Stimulated activated CD8-positive, alpha-beta memory T cell treated with anti-CD3 and anti-CD28 coated beads, Interleukin-2, amount 100 ng/mL, for 48 hours (primary cell): ENCODE data around the gene STOML3.

Experiments
- DNase-seq, 2 donors: peaks; one replicate each; pipeline ENCODE4 v3.0.0-alpha.2; 2020; ENCODE audit warnings: low read depth in 2 of 2

STOML3 gene

GRCh38 chr13:38981096-38981495, 9.5 kb downstream of the STOML3 start:
- DNase-seq: no peak

DNA sequence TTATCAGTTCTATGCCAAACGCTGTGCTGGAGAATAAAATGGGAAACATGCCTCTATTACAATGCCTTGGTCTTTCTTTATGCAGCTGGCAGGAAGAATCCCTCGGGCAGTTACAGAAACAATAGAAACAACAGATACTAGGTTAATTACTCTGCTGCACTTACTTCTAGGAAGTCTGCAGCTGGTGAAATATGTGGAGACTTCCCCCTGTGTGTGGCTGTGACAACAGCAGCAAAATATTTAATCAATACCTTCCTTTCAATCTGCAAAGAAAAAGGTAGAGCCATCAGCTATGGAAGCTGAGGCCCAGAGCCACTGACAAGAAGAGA, 9.9 kb downstream of the STOML3 start:
- no peak for DNase-seq

- DNase-seq: no peak
Measured at GRCh38 chr13:38979891-38980749, 10.5 kb downstream of the STOML3 start.

DNA sequence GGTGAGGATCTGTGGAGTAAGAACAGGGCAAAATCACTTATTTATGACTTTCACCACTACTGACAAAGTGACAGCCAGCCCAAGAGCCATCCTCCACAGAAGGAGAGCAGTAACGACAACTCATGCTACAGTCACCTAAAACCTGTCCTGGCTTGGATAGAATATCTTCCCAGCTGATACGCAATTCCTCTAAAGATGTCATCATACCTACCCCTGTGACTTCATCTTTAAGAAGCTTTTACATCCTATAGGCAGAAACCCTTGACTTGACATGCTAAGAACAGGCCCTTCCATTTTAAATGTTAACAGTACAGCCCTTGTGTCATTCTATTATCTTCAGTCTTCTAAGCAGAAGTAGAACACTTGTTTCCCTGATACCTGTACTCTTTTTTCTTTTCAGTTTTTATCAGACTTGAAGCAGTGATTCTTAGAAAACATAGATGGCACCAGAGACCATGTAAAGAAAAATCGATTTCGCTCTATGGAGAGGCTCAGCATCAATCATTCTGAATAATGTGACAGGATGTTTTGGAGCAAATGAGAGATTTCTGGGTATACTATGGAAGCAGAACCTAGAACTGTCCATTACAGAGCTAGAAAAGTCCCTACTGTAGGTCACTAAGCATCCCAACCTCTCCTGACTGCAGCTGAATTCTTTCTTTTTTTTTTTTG, 20.1 kb downstream of the STOML3 start:
- DNase-seq: no peak

DNA sequence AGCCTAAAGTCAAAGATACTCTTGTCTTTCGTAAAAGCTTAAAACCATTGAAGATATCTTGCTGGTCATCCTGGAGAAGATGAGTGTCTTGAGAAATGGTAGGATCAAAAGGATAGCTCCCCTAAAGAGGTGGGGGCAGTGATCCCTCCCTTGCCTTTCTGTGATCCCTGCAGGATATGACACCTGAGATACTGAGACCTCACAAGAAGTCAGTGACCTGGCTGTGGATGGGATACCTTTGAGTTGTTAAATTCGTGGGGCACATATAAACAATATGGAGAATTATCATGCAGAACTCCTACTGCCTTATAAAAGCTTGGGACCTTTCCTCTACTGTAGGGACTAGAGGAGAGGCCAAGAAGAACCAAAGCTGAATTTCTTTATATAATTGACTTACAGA, 21.4 kb downstream of the STOML3 start:
- no peak for DNase-seq

- no peak for DNase-seq
Measured at GRCh38 chr13:38967446-38967845, 23.2 kb downstream of the STOML3 start.

GRCh38 chr13:38965281-38965680, 25.4 kb downstream of the STOML3 start:
- DNase-seq: no peak

DNA sequence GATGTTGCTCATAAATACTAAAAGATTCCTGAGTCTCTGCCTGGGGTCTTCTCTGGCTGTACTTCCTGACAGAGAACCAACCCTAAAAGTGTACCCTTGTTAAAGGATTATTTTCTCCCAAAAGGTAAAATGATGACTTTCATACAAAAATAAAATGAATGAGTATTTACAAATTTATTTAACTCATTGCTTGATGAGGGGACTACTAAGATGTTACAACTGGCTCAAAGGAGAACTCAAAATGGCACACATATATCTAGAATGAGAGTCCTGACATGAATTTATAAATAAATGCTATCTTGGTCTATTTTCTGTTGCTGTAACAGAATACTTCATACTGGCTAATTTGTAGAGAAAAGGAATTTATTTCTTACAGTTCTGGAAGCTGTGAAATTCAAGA, 30.5 kb downstream of the STOML3 start:
- no peak for DNase-seq

GRCh38 chr13:38957794-38958592, 32.6 kb downstream of the STOML3 start:
- DNase-seq: no peak

GRCh38 chr13:38954844-38955243, 35.8 kb downstream of the STOML3 start:
- no peak for DNase-seq

DNA sequence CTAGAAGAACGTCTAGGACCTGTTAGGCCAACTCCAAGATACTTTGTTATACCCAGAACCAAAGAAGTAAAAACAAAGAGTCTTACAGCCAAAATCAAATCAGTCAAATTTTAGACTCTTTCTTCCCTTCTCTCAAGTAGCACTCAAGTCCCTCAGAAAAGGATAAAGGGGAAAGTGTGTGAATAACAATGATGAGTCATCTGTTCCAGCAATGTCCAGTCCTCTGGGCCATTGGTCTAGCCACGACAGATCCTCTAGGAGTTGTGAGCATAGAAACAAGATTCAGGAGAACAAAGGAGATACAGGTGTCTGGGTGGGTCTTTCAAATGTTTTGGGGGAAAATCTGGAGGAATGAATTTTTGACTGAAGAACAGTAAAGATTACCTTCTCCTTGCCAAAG, 36.3 kb downstream of the STOML3 start:
- DNase-seq: no peak

GRCh38 chr13:38952827-38953226, 37.8 kb downstream of the STOML3 start:
- no peak for DNase-seq

DNA sequence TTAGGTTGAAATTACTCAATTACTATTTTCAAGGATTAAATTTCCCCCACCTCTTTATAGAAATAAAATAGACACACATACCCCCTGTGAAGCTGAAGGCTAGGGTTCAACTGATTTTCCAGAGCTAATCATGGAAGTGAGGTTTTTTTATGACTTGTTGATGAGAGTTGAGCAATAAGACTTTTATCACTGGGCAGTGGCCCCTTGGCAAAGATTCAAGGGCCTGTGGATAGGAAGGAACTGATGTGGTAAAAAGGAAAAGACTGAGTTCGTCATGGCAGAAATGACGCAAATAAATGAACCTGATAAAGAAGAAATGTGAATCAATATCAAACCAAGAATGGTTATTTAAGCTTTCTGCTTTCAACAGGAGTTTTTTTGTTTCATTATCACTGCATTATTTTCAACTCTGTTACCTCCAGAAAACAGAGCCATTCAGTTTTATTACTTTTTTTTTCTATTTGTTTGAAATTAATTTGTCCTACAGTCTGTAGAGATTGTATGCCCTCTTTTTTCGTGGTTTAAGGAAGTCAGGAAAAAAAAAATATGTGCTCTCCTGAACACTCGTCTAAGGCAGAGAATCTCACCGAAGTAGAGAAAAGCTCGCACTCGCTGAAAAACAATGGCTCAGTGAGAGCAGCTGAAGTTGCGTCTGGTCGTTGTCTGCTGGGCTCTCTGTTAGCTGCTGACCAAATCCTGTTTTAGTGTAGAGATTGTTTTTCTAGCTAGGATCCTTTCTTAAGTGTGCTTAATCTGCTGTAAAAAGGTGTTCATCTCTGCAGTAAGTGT, 38.9 kb downstream of the STOML3 start:
- peak in 1 of 2 donors; percentile 1 for DNase-seq

DNA sequence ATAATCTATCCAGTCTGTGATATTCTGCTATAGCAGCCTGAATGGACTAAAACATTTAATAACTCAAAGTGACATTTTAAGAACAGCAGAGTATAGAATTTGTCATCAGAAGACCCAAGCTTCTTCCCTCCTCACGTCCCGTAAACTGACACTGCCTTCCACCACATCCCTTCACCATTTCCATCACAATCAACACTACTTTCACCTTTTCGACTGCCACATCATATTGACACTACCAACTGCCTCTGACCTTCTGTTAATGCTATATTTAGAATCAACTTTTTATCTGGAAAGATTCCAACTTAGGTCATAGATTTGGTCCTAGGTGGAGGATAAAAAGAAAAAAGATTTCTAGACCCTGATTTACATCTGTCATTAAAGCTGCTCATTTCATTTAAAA, 39.6 kb downstream of the STOML3 start:
- DNase-seq: no peak

DNA sequence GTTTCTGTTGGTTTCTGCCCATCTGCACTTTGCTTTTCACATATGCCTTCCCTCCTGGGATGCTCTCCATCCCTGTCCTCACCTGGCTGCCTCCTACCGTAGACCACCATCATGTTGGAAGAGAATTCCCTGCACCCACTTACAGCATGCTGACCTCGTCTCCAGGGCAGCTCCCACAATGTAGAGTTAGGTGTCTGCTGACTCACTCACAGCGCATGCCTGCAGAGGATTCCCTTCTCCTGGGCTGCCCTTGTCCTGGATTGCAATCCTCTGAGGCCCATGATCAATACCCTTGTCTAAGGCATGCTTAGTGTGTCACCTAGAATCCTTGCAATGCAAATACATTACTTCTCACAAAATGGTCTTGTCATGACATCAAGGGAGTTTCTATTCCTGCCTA, 43.6 kb downstream of the STOML3 start:
- no peak for DNase-seq

DNA sequence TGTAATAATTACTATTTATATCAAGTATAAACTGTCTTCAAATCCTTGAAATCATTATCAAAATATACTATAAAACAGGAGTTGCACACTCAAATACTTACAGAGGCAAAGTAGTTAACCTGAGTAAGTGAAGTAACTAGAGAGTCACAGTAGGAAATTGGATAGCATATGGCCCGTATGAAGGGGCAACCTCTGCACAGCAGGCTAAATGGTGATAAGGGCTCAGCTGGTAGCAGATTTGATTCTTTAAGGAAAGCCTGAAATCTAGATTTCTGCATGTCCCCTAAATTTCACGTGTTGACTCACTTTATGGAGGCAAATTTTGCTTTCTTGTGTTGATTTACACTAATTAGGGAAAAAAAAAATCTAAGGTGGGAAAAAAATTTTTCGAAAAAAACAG, 46.4 kb downstream of the STOML3 start:
- no peak for DNase-seq

DNA sequence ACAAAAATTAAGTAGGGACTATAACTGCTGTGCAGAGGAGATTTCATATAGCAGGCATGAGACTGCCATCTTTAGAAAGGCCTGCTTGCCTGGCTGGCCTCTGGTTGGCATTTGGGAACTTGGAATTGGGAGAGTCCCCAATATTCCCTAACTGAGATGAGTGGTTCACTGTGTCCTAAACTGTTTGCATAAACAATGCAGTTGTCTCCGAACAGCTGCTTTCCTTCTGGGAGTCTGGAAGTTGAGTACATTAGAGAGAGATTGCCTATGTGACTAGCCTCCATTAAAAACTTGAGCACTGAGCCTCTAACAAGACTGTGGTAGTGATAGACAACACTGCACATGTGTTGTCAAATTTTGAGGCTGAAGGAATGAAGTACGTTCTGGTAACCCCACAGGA, 47.4 kb downstream of the STOML3 start:
- DNase-seq: no peak

GRCh38 chr13:38941353-38941945, 49.2 kb downstream of the STOML3 start:
- DNase-seq: no peak

- no peak for DNase-seq
Measured at GRCh38 chr13:38933786-38934185, 56.8 kb downstream of the STOML3 start.

DNA sequence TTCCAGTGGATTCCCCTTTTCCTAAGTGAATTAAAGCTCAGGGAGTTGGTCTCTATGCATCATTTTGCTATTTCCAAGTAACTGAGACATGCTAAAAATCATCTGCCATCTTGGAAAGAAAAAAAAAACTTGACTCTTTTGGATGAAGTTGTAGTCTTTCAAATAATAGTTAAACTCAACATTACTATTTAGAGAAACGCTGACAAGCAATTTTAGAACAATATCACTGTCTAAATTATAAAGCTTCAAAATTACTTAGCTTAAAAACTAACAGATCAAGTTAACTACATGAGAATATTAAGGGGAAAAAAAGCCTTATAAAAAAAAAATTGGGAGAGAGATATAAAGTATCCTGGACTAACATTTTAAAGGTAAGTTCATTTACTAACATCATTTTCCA, 68.5 kb downstream of the STOML3 start:
- DNase-seq: no peak

GRCh38 chr13:38921081-38921480, 69.5 kb downstream of the STOML3 start:
- no peak for DNase-seq
